ENCODE measurements around the gene GRIN3B.

The GRIN3B gene

DNA sequence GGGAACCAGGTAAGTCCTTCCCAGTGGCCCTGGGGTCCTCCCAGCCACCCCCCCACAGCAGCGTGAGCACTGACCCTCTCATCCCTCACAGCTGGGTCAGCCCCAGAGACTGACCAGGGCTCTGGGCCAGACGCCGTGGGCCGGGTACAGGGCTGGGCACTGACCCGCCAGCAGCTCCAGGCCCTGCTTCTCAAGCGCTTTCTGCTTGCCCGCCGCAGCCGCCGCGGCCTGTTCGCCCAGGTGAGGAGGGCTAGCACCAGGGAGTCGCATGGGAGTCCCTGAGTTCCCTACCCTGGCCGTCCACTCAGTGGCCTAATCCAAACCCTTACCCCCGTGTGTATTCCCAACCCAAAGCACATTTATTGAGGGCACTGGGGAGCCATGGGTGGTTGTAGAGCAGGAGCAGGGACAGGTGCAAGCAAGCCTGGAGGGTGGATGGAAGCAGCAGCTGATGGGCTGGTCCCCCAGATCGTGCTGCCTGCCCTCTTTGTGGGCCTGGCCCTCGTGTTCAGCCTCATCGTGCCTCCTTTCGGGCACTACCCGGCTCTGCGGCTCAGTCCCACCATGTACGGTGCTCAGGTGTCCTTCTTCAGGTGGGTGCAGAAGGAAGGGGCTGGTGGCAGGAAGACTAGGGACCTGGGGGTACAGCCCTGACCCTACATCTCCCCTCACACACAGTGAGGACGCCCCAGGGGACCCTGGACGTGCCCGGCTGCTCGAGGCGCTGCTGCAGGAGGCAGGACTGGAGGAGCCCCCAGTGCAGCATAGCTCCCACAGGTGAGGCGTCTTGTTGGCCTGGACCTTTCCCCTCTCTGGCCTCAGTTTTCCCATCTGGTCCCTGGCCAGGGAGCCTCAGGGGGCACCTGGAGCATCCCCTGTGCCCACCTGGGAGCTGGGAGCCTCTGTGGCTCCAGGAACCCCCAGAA lies 54.1 kb downstream of the GRIN3B start:
- FAIRE-seq (no peak), DNase-seq (ENCODE audit: insufficient read length, low spot score) (no peak)

- DNase-seq (ENCODE audit: insufficient read length, low spot score) (no peak), FAIRE-seq (no peak)
Observed at GRCh38 chr19:1055028-1055425, 54.8 kb downstream of the GRIN3B start.

DNA sequence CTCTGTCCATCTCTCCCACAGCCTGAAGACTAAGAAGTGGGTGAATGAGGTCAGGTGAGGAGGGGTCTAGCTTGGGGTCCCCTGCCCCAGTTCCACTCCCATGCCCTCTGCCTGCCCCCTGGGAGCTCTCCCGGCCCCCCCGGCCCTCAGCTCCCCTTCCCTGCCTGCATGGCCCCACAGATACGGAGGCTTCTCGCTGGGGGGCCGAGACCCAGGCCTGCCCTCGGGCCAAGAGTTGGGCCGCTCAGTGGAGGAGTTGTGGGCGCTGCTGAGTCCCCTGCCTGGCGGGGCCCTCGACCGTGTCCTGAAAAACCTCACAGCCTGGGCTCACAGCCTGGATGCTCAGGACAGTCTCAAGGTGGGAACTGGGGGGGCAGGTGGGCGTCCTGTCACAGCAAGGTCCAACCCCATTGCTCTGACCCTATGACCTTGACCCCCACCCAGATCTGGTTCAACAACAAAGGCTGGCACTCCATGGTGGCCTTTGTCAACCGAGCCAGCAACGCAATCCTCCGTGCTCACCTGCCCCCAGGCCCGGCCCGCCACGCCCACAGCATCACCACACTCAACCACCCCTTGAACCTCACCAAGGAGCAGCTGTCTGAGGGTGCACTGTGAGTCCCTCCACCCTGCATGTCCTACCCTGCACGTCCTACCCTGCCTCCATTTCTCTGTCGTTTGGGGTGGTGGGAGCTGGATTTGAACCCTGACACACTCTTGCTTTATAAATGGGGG lies 55.8 kb downstream of the GRIN3B start:
- no peak for DNase-seq (ENCODE audit: insufficient read length, low spot score)
- no peak for FAIRE-seq

- FAIRE-seq (peak; percentile 82), DNase-seq (ENCODE audit: insufficient read length, low spot score) (no peak)
Observed at GRCh38 chr19:1057176-1057855, 57.1 kb downstream of the GRIN3B start.

- DNase-seq (ENCODE audit: insufficient read length, low spot score) (no peak), FAIRE-seq (no peak)
Observed at GRCh38 chr19:1058112-1058511, 57.9 kb downstream of the GRIN3B start.
